ENCODE measurements around the gene RBM28. TPM values are rescaled to one million over a fixed set of nuclear protein-coding genes. Genes with fewer than 3 reads are reported as not detected.
A peak's percentile ranks its signal among the peaks of the same experiment; 100 is the strongest.
"Not testable (repeated sequence)": the region's sequence is repeated elsewhere in the genome, so short reads cannot be mapped to it uniquely, and the experiment has no call there.

RBM28 gene
- total RNA-seq, 2 experiments from 2014 or later: 80.2 to 81.8 TPM

DNA sequence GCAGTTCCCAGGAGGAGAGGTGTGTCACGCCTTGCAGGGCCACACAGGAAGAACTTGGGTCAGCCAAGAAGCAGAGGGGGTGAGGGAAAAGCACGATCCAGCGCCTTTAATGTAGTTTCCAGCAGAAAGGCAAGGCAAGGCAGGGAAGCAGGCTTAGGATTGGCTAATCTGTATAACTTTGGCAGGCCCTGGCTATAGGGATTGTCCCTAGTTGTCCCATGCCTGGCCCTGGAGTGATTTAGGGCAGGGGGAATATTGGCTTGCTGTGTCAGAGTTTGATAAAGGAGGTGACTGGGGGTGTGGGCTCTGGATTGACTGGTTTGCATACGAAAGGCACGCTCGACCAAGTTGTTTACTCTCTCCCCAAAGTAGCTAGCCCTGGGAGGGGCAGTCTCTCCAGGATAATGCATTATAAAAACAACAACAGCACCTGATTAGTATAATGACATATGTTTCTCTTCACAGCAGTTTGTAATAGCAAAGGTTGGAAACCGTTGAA is 44.5 kb downstream of the RBM28 start:
- Mint-ChIP-seq H3K9me3 (no peaks in the 10 kb centered on the region), H3K4me3 (no peak overlapping the region), H3K27ac (no peak overlapping the region), H3K36me3 (peaks cover 7% of the 10 kb centered on the region), H3K27me3 (no peaks in the 10 kb centered on the region), H3K4me1 (no peaks in the 10 kb centered on the region)
- DNase-seq: no peak

DNA sequence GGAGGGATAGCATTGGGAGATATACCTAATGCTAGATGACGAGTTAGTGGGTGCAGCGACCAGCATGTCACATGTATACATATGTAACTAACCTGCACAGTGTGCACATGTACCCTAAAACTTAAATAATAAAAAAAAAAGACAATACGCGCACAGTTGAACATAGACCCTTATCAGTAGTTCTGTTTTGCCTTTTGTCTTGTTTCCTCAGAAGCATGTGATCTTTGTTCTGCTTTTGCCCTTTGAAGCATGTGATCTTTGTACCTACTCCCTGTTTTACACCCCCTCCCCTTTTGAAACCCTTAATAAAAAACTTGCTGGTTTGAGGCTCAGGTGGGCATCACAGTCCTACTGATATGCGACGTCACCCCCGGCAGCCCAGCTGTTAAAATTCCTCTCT is 45.7 kb downstream of the RBM28 start:
- H3K4me3 Mint-ChIP-seq, H3K27ac Mint-ChIP-seq, DNase-seq, H3K27me3 Mint-ChIP-seq, H3K4me1 Mint-ChIP-seq, H3K36me3 Mint-ChIP-seq, H3K9me3 Mint-ChIP-seq: not testable (repeated sequence)

- no peak for DNase-seq
- Mint-ChIP-seq H3K9me3 (peaks cover 2% of the 10 kb centered on the region), H3K4me3 (no peak overlapping the region), H3K27me3 (no peaks in the 10 kb centered on the region), H3K4me1 (no peaks in the 10 kb centered on the region), H3K27ac (no peak overlapping the region), H3K36me3 (peaks cover 22% of the 10 kb centered on the region)
These were observed 56.2 kb downstream of the RBM28 start for GRCh38 chr7:128287556-128287955.

DNA sequence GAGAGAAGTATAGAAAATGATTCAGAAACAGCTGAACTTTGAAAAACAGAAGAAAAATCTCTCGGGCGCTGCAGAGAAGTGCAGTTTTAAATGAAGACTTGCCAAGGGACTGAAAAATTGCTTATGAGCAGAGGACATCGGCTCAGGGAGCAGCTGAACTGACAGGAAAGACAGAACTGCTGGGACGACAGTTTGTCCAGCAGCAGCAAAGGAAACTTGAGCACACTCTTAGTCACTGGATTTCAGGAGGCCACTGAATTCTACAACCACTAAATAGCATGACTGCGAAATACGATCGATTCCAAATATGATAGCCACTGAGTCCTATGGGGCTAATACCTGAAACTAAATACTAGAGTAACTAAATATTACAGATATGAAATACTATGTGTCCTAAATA is 59.6 kb downstream of the RBM28 start:
- Mint-ChIP-seq H3K4me1 (no peaks in the 10 kb centered on the region), H3K27ac (no peak overlapping the region), H3K36me3 (peaks cover 23% of the 10 kb centered on the region), H3K9me3 (peaks cover 9% of the 10 kb centered on the region), H3K4me3 (no peak overlapping the region), H3K27me3 (no peaks in the 10 kb centered on the region)
- no peak for DNase-seq

DNA sequence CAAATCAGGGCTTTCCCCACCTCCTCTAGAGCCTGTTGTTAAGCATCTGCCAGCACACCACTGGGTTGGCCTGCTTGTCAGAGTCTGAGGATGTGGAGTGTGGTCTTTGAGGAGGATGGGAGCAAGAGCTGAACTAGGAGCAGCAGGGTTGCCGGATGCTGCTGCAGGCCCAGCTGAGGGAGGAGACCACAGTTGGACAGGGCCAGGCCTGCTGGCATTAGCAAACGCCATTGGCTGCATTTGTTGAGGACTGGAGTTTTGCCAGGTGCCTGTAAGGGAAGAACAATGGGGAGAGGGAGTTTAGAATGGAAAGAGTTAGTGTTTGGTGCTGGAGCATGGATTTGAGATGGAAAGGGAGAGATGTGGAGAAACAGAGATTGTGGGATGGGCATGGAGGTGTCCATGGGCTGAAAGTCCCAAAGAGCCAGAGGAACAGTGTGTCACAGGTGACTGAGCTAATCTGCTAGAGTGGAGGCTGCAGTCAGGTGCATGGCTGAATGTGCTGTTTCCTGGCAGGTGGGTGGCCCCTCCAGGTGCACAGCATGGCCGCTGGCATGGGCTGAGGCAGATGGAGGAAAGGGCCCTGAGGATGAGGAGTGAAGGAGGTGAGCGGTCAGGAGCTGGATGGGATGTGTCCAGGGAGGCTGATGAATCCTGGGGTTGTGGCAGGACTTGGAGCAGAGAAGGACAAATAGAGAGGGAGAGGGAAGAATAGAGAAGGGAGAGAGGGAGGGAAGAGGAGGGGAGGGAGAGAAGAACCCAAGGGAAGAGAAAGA is 61.9 kb downstream of the RBM28 start:
- H3K27ac Mint-ChIP-seq: no peak overlapping the region
- peaks cover 22% of the 10 kb centered on the region for H3K36me3 Mint-ChIP-seq
- H3K27me3 Mint-ChIP-seq: no peaks in the 10 kb centered on the region
- H3K9me3 Mint-ChIP-seq: peaks cover 12% of the 10 kb centered on the region
- no peak overlapping the region for H3K4me3 Mint-ChIP-seq
- DNase-seq: no peak
- no peaks in the 10 kb centered on the region for H3K4me1 Mint-ChIP-seq

DNA sequence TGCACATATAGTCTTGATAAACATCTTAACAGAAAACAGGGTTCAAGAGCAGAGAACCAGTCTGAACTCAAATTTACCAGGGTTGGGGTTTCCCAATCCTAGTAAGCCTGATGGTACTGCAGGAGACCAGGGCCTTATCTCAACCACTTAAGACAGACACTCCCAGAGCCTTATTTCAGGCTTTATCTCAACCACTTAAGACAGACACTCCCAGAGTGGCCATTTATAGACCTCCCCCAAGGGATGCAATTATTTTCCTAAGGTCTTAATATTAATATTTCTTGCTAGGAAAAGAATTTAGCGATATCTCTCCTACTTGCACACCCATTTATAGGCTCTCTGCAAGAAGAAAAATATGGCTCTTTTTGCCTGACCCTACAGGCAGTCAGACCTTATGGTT is 63.3 kb downstream of the RBM28 start:
- H3K27ac Mint-ChIP-seq, H3K4me1 Mint-ChIP-seq, H3K4me3 Mint-ChIP-seq, DNase-seq, H3K27me3 Mint-ChIP-seq: not testable (repeated sequence)
- Mint-ChIP-seq H3K9me3 (peaks cover 12% of the 10 kb centered on the region), H3K36me3 (peaks cover 19% of the 10 kb centered on the region)

GRCh38 chr7:128279124-128279713 is 64.5 kb downstream of the RBM28 start:
- no peaks in the 10 kb centered on the region for H3K27me3 Mint-ChIP-seq
- peaks cover 12% of the 10 kb centered on the region for H3K9me3 Mint-ChIP-seq
- peaks cover 19% of the 10 kb centered on the region for H3K36me3 Mint-ChIP-seq
- no peaks in the 10 kb centered on the region for H3K4me1 Mint-ChIP-seq
- no peak overlapping the region for H3K27ac Mint-ChIP-seq
- no peak for DNase-seq
- H3K4me3 Mint-ChIP-seq: no peak overlapping the region

GRCh38 chr7:128278366-128278765 is 65.3 kb downstream of the RBM28 start:
- DNase-seq: no peak
- Mint-ChIP-seq H3K36me3 (peaks cover 19% of the 10 kb centered on the region), H3K27ac (no peak overlapping the region), H3K4me3 (no peak overlapping the region), H3K9me3 (peaks cover 12% of the 10 kb centered on the region), H3K27me3 (peaks cover 2% of the 10 kb centered on the region), H3K4me1 (no peaks in the 10 kb centered on the region)

- DNase-seq: no peak
- peaks cover 9% of the 10 kb centered on the region for H3K36me3 Mint-ChIP-seq
- peaks cover 11% of the 10 kb centered on the region for H3K9me3 Mint-ChIP-seq
- H3K27ac Mint-ChIP-seq: no peak overlapping the region
- peaks cover 5% of the 10 kb centered on the region for H3K4me1 Mint-ChIP-seq
- peaks cover 26% of the 10 kb centered on the region for H3K27me3 Mint-ChIP-seq
- no peak overlapping the region for H3K4me3 Mint-ChIP-seq
These were observed 68.0 kb downstream of the RBM28 start for GRCh38 chr7:128275681-128276080.

- DNase-seq: no peak
- H3K27ac Mint-ChIP-seq: no peak overlapping the region
- no peak overlapping the region for H3K4me3 Mint-ChIP-seq
- H3K27me3 Mint-ChIP-seq: peaks cover 31% of the 10 kb centered on the region
- peaks cover 7% of the 10 kb centered on the region for H3K36me3 Mint-ChIP-seq
- peaks cover 8% of the 10 kb centered on the region for H3K9me3 Mint-ChIP-seq
- H3K4me1 Mint-ChIP-seq: peaks cover 5% of the 10 kb centered on the region
These were observed 68.7 kb downstream of the RBM28 start for GRCh38 chr7:128274884-128275603.

- peaks cover 37% of the 10 kb centered on the region for H3K27me3 Mint-ChIP-seq
- peaks cover 4% of the 10 kb centered on the region for H3K36me3 Mint-ChIP-seq
- peaks cover 3% of the 10 kb centered on the region for H3K9me3 Mint-ChIP-seq
- H3K4me3 Mint-ChIP-seq: no peak overlapping the region
- peaks cover 5% of the 10 kb centered on the region for H3K4me1 Mint-ChIP-seq
- H3K27ac Mint-ChIP-seq: no peak overlapping the region
- no peak for DNase-seq
These were observed 69.3 kb downstream of the RBM28 start for GRCh38 chr7:128274246-128274883.

DNA sequence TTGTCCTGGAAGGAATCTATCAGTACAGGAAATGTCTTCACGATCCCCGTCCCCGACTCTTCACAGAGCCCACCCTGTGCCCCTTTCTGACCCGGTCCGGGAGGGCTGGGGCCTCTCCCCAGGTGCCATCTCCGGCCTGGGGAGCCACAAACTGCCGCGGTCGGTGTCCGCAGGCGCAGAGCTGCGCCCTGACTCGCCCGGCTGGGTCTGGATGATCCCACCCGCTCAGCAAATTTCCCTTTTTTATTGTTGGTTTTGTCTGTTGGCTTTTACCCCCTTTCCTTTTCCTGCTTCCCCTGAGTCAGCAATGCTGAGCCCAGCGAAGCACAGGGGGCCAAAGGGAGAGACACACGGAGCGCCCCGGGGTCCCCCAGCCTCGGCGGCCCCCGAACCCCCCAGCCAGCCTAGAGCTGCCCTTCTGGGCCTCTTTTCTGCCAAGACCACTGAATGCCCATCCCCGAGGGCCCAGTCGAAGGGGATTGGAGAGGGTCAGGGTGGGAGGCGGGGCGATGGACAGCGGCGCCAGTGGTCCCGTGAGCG is 71.7 kb downstream of the RBM28 start:
- peaks cover 58% of the 10 kb centered on the region for H3K27me3 Mint-ChIP-seq
- no peaks in the 10 kb centered on the region for H3K9me3 Mint-ChIP-seq

DNA sequence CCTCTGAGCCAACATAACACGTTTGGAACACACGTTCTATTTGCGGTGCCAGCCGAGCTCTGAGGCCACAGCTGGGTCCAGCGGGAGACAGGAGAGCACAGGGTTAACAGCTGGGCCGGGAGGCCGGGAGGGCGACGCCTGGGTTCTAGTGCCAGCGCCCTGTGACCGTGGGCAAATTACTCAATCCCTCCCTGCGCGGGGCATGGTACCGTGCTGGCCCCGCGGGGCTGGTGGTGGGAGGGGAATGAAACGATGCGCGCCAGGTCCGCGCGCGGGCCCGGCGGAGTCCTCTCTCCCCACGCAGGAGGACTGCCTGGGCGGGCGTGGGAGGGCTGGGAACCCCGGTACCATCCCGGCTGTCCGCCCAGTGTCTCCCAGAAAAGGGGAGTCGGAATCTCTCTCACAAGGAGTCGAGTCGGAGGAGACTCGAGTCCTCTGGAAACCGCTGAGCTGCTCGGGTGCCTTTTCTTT is 72.2 kb downstream of the RBM28 start:
- peaks cover 5% of the 10 kb centered on the region for H3K4me1 Mint-ChIP-seq
- peaks cover 60% of the 10 kb centered on the region for H3K27me3 Mint-ChIP-seq
- H3K27ac Mint-ChIP-seq: no peak overlapping the region
- no peaks in the 10 kb centered on the region for H3K36me3 Mint-ChIP-seq
- DNase-seq: no peak
- no peaks in the 10 kb centered on the region for H3K9me3 Mint-ChIP-seq
- H3K4me3 Mint-ChIP-seq: peak overlapping the region; percentile 44

More for the DNA sequence above, 71.7 kb downstream of the RBM28 start:
- Mint-ChIP-seq H3K27ac (no peak overlapping the region), H3K4me1 (peaks cover 5% of the 10 kb centered on the region), H3K4me3 (no peak overlapping the region), H3K36me3 (no peaks in the 10 kb centered on the region)
- no peak for DNase-seq

DNA sequence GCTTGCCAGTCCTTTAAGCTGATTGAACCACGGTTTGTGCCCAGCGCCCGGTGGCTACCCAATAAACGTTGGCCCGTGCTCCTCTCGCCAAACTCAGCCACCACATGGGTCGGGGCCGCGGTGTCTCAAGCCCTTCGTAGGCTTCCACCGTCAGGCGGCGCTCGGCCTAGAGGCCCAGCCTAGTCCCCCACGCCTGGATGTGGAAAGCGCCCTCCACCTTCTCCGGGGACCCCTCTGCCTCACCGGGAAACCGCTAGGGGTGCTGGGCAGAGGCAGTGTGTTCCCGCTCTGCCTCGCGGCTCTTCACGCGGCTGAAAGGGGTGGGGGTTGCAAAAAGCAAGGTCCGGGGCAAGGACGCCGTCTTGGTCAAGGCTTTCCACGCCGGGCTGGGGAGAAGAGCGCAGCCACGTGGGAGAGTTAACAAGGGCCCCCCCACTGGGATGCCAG is 72.9 kb downstream of the RBM28 start:
- Mint-ChIP-seq H3K9me3 (no peaks in the 10 kb centered on the region), H3K4me3 (peak overlapping the region; percentile 19), H3K27ac (no peak overlapping the region), H3K27me3 (peaks cover 67% of the 10 kb centered on the region), H3K4me1 (peaks cover 5% of the 10 kb centered on the region), H3K36me3 (no peaks in the 10 kb centered on the region)
- no peak for DNase-seq
